Measurements from ENCODE around the gene ATP6V0C. TPM values are rescaled to one million over a fixed set of nuclear protein-coding genes. Genes with fewer than 3 reads are reported as not detected.
A peak's percentile ranks its signal among the peaks of the same experiment; 100 is the strongest.

ATP6V0C gene
- total RNA-seq, 1 donor from 2014 or later, result 7.9 TPM

- H3K4me3 ChIP-seq (ENCODE audit: low read depth, low read length), result no peak overlapping the region
- DNase-seq (ENCODE audit: low read depth), result no peak
- no peak for FAIRE-seq
- TF ChIP-seq CTCF (IDR thresholded peaks at IDR 0.05; ENCODE audit: insufficient read depth, low read length, severe bottlenecking), result no peak
- H3K27me3 ChIP-seq (ENCODE audit: control insufficient read depth, insufficient read depth, low read length), result no peaks in the 10 kb centered on the region
- H3K36me3 ChIP-seq (ENCODE audit: control insufficient read depth, insufficient read depth, low read length), result peaks cover 32% of the 10 kb centered on the region
Measured at GRCh38 chr16:2519711-2520080, 5.9 kb downstream of the ATP6V0C start.

GRCh38 chr16:2520097-2520783, 6.5 kb downstream of the ATP6V0C start, which contains the start of gene AMDHD2:
Gene AMDHD2, plus strand, starts transcription at chr16:2520371. Its CDS starts 88 bp downstream, at chr16:2520459.
- no peak for TF ChIP-seq CTCF (IDR thresholded peaks at IDR 0.05; ENCODE audit: insufficient read depth, low read length, severe bottlenecking)
- DNase-seq (ENCODE audit: low read depth) (peak; percentile 65), FAIRE-seq (no peak)
- no peaks in the 10 kb centered on the region for H3K27me3 ChIP-seq (ENCODE audit: control insufficient read depth, insufficient read depth, low read length)
- peaks cover 33% of the 10 kb centered on the region for H3K36me3 ChIP-seq (ENCODE audit: control insufficient read depth, insufficient read depth, low read length)
- H3K4me3 ChIP-seq (ENCODE audit: low read depth, low read length), result peak within 1 kb of the TSS; percentile 55

- TF ChIP-seq CTCF (IDR thresholded peaks at IDR 0.05; ENCODE audit: insufficient read depth, low read length, severe bottlenecking), result no peak
- no peak for FAIRE-seq
- H3K36me3 ChIP-seq (ENCODE audit: control insufficient read depth, insufficient read depth, low read length), result peaks cover 31% of the 10 kb centered on the region
Measured at GRCh38 chr16:2520784-2521531, 7.2 kb downstream of the ATP6V0C start.

GRCh38 chr16:2523801-2524231, 10.1 kb downstream of the ATP6V0C start:
- Histone ChIP-seq H3K27me3 (ENCODE audit: control insufficient read depth, insufficient read depth, low read length) (no peaks in the 10 kb centered on the region), H3K36me3 (ENCODE audit: control insufficient read depth, insufficient read depth, low read length) (peaks cover 28% of the 10 kb centered on the region), H3K4me3 (ENCODE audit: low read depth, low read length) (no peak overlapping the region)
- no peak for TF ChIP-seq CTCF (IDR thresholded peaks at IDR 0.05; ENCODE audit: insufficient read depth, low read length, severe bottlenecking)
- DNase-seq (ENCODE audit: low read depth) (no peak), FAIRE-seq (no peak)

More at GRCh38 chr16:2520784-2521531, 7.2 kb downstream of the ATP6V0C start:
- DNase-seq (ENCODE audit: low read depth), result peak; percentile 30
- peak overlapping the region; percentile 55 for H3K4me3 ChIP-seq (ENCODE audit: low read depth, low read length)
- H3K27me3 ChIP-seq (ENCODE audit: control insufficient read depth, insufficient read depth, low read length), result no peaks in the 10 kb centered on the region

GRCh38 chr16:2524339-2524938, 10.7 kb downstream of the ATP6V0C start:
- Histone ChIP-seq H3K27me3 (ENCODE audit: control insufficient read depth, insufficient read depth, low read length) (no peaks in the 10 kb centered on the region), H3K36me3 (ENCODE audit: control insufficient read depth, insufficient read depth, low read length) (peaks cover 24% of the 10 kb centered on the region)
- no peak for FAIRE-seq

More at GRCh38 chr16:2524339-2524938, 10.7 kb downstream of the ATP6V0C start:
- H3K4me3 ChIP-seq (ENCODE audit: low read depth, low read length), result no peak overlapping the region
- TF ChIP-seq CTCF (IDR thresholded peaks at IDR 0.05; ENCODE audit: insufficient read depth, low read length, severe bottlenecking), result no peak
- DNase-seq (ENCODE audit: low read depth), result no peak

Measured in bronchial epithelial cell (primary cell).